Keratinocyte (primary cell): ENCODE measurements around the gene GPR75. TPM values are rescaled to one million over a fixed set of nuclear protein-coding genes. Genes with fewer than 3 reads are reported as not detected.

Experiments
- DNase-seq: peaks from one replicate; pipeline ENCODE4 v3.0.0-alpha.2; 2011; ENCODE audit warnings: low read depth, missing footprints, low spot score
- FAIRE-seq: peaks from 2 replicates; lab custom pipeline; 2011; peaks lifted over from hg19 to GRCh38; lab: Jason Lieb, UNC
- H2AFZ ChIP-seq: 2 replicates; pipeline ENCODE4 v1.6.0; 2012; ENCODE audit warnings: low read length, control low read depth, inconsistent platforms; ENCODE audit not compliant: control insufficient read depth
- H3K27ac ChIP-seq: 2 replicates; pipeline ENCODE4 v1.5.1; 2011; ENCODE audit warnings: low read length; ENCODE audit not compliant: control insufficient read depth, insufficient read depth
- H3K27me3 ChIP-seq: 3 replicates; pipeline ENCODE4 v1.6.0; 2011; ENCODE audit warnings: low read length; ENCODE audit not compliant: control insufficient read depth, insufficient read depth; ENCODE audit errors: extremely low read depth
- H3K36me3 ChIP-seq, 2 experiments: 2 replicates in 1 of 2; 3 replicates in 1 of 2; pipeline ENCODE4 v1.5.1; 2011; ENCODE audit warnings: low read length in 2 of 2, mild to moderate bottlenecking in 1 of 2; ENCODE audit not compliant: control insufficient read depth in 2 of 2, insufficient read depth in 2 of 2; ENCODE audit errors: extremely low read depth in 1 of 2
- H3K4me1 ChIP-seq: 3 replicates; pipeline ENCODE4 v1.5.1; 2011; ENCODE audit warnings: low read length; ENCODE audit not compliant: control insufficient read depth, insufficient read depth; ENCODE audit errors: extremely low read depth
- H3K4me2 ChIP-seq: 3 replicates; pipeline ENCODE4 v1.6.0; 2011; ENCODE audit warnings: low read depth, low read length; ENCODE audit not compliant: control insufficient read depth, insufficient read depth; ENCODE audit errors: extremely low read depth
- H3K4me3 ChIP-seq, 3 experiments: fragments of 200-600 bp in 1 of 3; sonication (generic) in 1 of 3; 2 replicates in 2 of 3; 3 replicates in 1 of 3; pipeline ENCODE4 v1.5.1; 2011 to 2016; ENCODE audit warnings: low read length in 3 of 3, mild to moderate bottlenecking in 3 of 3, control low read depth in 2 of 3, inconsistent platforms in 1 of 3, low read depth in 1 of 3, mixed read lengths in 1 of 3, mixed run types in 1 of 3, moderate library complexity in 1 of 3; ENCODE audit not compliant: control insufficient read depth in 2 of 3, insufficient read depth in 2 of 3; ENCODE audit errors: extremely low read depth in 1 of 3
- H3K79me2 ChIP-seq: 2 replicates; pipeline ENCODE4 v1.6.0; 2012; ENCODE audit warnings: low read length; ENCODE audit not compliant: control insufficient read depth, insufficient read depth
- H3K9ac ChIP-seq: 3 replicates; pipeline ENCODE4 v1.6.0; 2011; ENCODE audit warnings: low read length; ENCODE audit not compliant: control insufficient read depth, insufficient read depth; ENCODE audit errors: extremely low read depth
- H3K9me1 ChIP-seq: 3 replicates; pipeline ENCODE4 v1.6.0; 2011; ENCODE audit warnings: low read length; ENCODE audit not compliant: control insufficient read depth, insufficient read depth; ENCODE audit errors: extremely low read depth
- H3K9me3 ChIP-seq: 2 replicates; pipeline ENCODE4 v1.5.1; 2012; ENCODE audit warnings: low read depth, low read length; ENCODE audit not compliant: control insufficient read depth
- H4K20me1 ChIP-seq: 3 replicates; pipeline ENCODE4 v1.6.0; 2011; ENCODE audit warnings: low read length; ENCODE audit not compliant: control insufficient read depth, insufficient read depth; ENCODE audit errors: extremely low read depth
- EZH2 ChIP-seq: IDR thresholded peaks from one replicate; pipeline ENCODE4 v1.6.1; 2012; ENCODE audit warnings: inconsistent platforms, mild to moderate bottlenecking, low read length, moderate library complexity
- dilution Hi-C: fragments of 300-500 bp; cut with MboI; formaldehyde crosslinking; loops from one replicate; pipeline ENCODE4 v1.7.0; 2020; ENCODE audit warnings: low sequenced_read_pairs; ENCODE audit not compliant: extremely low pct_ligation_motif_present
- polyA plus RNA-seq, 5 experiments: library from polyadenylated mRNA; depleted of rRNA in 3 of 5; stranded (reverse) in 3 of 5; stranded (forward) in 1 of 5; unstranded in 1 of 5; fragments of >200 nt; gene quantifications; 1 replicate in 1 of 5; 2 replicates in 3 of 5; 3 replicates in 1 of 5; pipeline versions ENCODE4 v1.2.1 to v1.2.3, GENCODE V29; 2011 to 2012; ENCODE audit warnings: missing spikeins in 2 of 5, low read depth in 1 of 5, low replicate concordance in 1 of 5
- TF ChIP-seq, protein P1 (sequence below), 3 experiments: IDR thresholded peaks in 1 of 3; conservative IDR thresholded peaks in 1 of 3; optimal IDR thresholded peaks in 1 of 3; 2 replicates in 2 of 3; 3 replicates in 1 of 3; pipeline versions ENCODE3 to v1.5.1; 2011; ENCODE audit warnings: low read length in 3 of 3, mild to moderate bottlenecking in 3 of 3, moderate library complexity in 2 of 3, control low read depth in 1 of 3, inconsistent platforms in 1 of 3; ENCODE audit not compliant: insufficient read depth in 2 of 3; ENCODE audit errors: extremely low read depth in 1 of 3

The GPR75 gene
- polyA plus RNA-seq, 1 donor (not counting 4 experiments of a cell fraction or from before 2014, with no cell fraction given) = 2.7 TPM

DNA sequence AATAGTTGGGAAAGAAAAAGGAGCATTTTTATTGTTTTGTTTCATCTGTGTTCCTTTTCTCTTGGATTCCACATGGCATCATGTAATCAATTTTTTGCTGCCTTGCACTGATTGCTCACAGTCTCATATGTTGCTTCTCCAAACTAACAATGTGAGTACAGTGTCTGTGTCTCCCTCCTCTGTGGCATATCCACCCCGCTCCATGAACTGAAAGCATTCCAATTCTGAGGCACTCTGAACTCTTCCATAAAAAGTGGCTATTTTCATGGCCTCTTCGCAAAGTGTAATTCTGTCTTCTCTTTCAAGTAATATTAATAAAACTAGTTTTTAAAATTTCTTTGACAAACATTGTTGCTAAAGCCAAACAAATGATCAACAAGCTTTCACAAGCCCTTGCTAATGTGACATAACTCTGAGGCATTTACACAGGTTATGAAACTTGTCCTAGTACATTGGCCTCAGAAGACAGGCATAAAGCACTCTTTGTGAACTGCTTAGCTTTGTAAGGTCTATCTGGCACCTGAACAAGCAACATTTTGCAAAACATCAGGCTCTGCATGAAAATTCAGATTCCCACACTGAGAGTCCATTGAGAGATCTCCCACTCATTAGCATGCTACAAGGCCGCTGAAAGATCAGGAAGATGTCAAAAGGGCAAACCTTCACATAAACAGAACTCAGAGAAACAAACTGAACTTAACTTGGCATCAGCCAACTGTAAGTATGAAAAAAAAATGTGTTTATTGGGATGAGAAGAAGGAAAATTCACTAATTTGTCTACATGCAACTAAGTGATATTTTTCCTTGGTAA is 33.0 kb downstream of the GPR75 start:
- DNase-seq (peak; percentile 2), FAIRE-seq (no peak)
- Histone ChIP-seq H3K9me1 (no peaks in the 10 kb centered on the region), H2AFZ (no peak overlapping the region), H4K20me1 (no peaks in the 10 kb centered on the region), H3K79me2 (no peaks in the 10 kb centered on the region), H3K4me1 (no peaks in the 10 kb centered on the region), H3K27me3 (no peaks in the 10 kb centered on the region), H3K9me3 (no peaks in the 10 kb centered on the region), H3K4me3 (no peak overlapping the region), H3K36me3 (no peaks in the 10 kb centered on the region), H3K27ac (no peak overlapping the region), H3K4me2 (no peak overlapping the region), H3K9ac (no peak overlapping the region)
- dilution Hi-C loops = no loop called here
- TF ChIP-seq, protein P1, sequence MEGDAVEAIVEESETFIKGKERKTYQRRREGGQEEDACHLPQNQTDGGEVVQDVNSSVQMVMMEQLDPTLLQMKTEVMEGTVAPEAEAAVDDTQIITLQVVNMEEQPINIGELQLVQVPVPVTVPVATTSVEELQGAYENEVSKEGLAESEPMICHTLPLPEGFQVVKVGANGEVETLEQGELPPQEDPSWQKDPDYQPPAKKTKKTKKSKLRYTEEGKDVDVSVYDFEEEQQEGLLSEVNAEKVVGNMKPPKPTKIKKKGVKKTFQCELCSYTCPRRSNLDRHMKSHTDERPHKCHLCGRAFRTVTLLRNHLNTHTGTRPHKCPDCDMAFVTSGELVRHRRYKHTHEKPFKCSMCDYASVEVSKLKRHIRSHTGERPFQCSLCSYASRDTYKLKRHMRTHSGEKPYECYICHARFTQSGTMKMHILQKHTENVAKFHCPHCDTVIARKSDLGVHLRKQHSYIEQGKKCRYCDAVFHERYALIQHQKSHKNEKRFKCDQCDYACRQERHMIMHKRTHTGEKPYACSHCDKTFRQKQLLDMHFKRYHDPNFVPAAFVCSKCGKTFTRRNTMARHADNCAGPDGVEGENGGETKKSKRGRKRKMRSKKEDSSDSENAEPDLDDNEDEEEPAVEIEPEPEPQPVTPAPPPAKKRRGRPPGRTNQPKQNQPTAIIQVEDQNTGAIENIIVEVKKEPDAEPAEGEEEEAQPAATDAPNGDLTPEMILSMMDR (optimal IDR thresholded peaks at IDR 0.05 in 1 of 3, IDR thresholded peaks at IDR 0.05 in 1 of 3, conservative IDR thresholded peaks at IDR 0.05 in 1 of 3; ENCODE audit: extremely low read depth in 1 of 3, insufficient read depth in 2 of 3, low read length in 3 of 3) = no peak
- TF ChIP-seq EZH2 = no peak

DNA sequence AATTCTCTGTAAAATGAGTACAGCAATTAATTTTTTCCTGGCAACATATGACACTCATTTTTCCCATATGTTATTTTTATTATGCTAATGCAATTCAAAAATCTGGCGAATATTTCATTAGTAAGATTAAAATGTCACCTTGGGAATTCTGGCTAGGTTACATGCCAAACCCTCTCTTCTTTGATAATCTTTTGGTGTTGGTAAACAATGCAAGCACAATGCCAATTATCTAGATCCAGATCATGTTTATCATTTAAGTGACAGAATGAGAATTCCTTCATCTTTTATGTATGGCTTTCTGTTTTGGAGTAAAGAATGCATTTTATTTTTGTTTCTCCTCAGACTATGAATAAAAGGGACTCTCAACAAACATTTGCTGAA is 33.7 kb downstream of the GPR75 start:
- Histone ChIP-seq H3K9me3 (no peaks in the 10 kb centered on the region), H3K79me2 (no peaks in the 10 kb centered on the region), H3K36me3 (no peaks in the 10 kb centered on the region), H3K27ac (no peak overlapping the region), H3K4me1 (no peaks in the 10 kb centered on the region), H3K9ac (no peak overlapping the region), H3K9me1 (no peaks in the 10 kb centered on the region), H3K4me3 (no peak overlapping the region), H2AFZ (no peak overlapping the region), H3K4me2 (no peak overlapping the region), H4K20me1 (no peaks in the 10 kb centered on the region), H3K27me3 (no peaks in the 10 kb centered on the region)
- no peak for FAIRE-seq
- dilution Hi-C loops = no loop called here
- TF ChIP-seq, protein P1 (optimal IDR thresholded peaks at IDR 0.05 in 1 of 3, IDR thresholded peaks at IDR 0.05 in 1 of 3, conservative IDR thresholded peaks at IDR 0.05 in 1 of 3; ENCODE audit: extremely low read depth in 1 of 3, insufficient read depth in 2 of 3, low read length in 3 of 3) = no peak
- no peak for TF ChIP-seq EZH2
- DNase-seq = no peak
